PFSK-1 (cell line): ENCODE results near the gene GPBP1.

ENCODE experiments used
- POLR2AphosphoS5 ChIP-seq: IDR thresholded peaks from 2 replicates; pipeline ENCODE4 v1.6.1; 2012; ENCODE audit warnings: low read depth, mild to moderate bottlenecking, control low read depth, low read length, moderate library complexity
- SIN3A ChIP-seq: IDR thresholded peaks from 2 replicates; pipeline ENCODE4 v1.6.1; 2012; ENCODE audit warnings: mild to moderate bottlenecking, low read length, moderate library complexity, borderline replicate concordance; ENCODE audit not compliant: insufficient read depth
- TAF1 ChIP-seq: IDR thresholded peaks from 2 replicates; pipeline ENCODE4 v1.6.1; 2012; ENCODE audit warnings: low read length, control low read depth, borderline replicate concordance; ENCODE audit not compliant: insufficient read depth
- TF ChIP-seq, protein P1 (sequence below), 2 experiments: IDR thresholded peaks; 2 replicates each; pipeline versions ENCODE4 v1.6.1 to v1.8.0; 2011 to 2012; ENCODE audit warnings: low read depth in 2 of 2, low read length in 2 of 2, control low read depth in 1 of 2, inconsistent platforms in 1 of 2, mild to moderate bottlenecking in 1 of 2, moderate library complexity in 1 of 2; ENCODE audit not compliant: insufficient read depth in 1 of 2

DNA sequence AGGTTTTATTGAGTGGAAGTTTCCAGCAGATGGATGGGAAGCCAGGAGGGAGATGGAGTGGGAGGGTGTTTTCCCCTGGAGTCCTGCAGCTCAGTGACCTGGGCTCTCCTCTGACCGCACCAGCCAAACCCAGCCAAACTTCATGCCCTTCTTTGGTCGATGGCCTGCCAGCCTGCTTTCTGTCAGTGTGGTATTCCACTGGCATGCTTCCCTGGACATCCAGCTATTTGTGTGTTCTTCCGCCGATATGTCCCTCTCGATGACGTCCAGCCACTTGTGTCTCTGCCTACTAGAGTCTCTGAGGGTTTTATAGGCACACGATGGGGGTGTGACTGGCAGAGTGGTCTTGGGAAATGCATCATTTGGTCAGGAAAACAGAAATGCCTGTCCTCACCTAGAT is 33.8 kb downstream of the GPBP1 start:
- TF ChIP-seq, protein P1, sequence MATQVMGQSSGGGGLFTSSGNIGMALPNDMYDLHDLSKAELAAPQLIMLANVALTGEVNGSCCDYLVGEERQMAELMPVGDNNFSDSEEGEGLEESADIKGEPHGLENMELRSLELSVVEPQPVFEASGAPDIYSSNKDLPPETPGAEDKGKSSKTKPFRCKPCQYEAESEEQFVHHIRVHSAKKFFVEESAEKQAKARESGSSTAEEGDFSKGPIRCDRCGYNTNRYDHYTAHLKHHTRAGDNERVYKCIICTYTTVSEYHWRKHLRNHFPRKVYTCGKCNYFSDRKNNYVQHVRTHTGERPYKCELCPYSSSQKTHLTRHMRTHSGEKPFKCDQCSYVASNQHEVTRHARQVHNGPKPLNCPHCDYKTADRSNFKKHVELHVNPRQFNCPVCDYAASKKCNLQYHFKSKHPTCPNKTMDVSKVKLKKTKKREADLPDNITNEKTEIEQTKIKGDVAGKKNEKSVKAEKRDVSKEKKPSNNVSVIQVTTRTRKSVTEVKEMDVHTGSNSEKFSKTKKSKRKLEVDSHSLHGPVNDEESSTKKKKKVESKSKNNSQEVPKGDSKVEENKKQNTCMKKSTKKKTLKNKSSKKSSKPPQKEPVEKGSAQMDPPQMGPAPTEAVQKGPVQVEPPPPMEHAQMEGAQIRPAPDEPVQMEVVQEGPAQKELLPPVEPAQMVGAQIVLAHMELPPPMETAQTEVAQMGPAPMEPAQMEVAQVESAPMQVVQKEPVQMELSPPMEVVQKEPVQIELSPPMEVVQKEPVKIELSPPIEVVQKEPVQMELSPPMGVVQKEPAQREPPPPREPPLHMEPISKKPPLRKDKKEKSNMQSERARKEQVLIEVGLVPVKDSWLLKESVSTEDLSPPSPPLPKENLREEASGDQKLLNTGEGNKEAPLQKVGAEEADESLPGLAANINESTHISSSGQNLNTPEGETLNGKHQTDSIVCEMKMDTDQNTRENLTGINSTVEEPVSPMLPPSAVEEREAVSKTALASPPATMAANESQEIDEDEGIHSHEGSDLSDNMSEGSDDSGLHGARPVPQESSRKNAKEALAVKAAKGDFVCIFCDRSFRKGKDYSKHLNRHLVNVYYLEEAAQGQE (IDR thresholded peaks at IDR 0.05; ENCODE audit: insufficient read depth in 1 of 2, low read depth in 2 of 2, low read length in 2 of 2) = no peak
- TF ChIP-seq POLR2AphosphoS5 (no peak), SIN3A (no peak), TAF1 (no peak)
